ENCODE measurements around the gene TRPV4.

Gene TRPV4

DNA sequence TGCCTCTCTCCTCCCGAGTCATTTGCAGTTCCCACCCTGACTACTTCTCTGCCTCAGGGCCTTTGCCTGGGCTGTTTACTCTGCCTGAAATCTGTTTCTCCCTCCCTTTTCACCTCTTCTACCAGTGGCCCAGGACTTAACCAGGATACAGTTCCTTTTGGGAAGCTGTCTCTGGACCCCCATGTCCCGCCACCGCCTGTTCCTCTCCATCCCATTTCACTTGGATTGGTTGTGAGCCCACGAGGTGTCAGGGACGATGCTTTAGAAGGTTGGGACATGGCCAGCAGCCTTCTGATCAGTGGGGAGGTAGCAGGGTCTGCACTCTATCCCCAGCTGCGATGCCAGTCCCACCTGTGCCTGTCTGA, 67.8 kb downstream of the TRPV4 start:
- no peaks in the 10 kb centered on the region for H3K4me1 ChIP-seq (ENCODE audit: control insufficient read depth in 1 of 2, insufficient read depth in 1 of 2, low read depth in 1 of 2, low read length in 1 of 2)
- no peak overlapping the region for H3K4me3 ChIP-seq (ENCODE audit: low read depth in 1 of 2, low read length in 1 of 2)
- no peak overlapping the region for H3K27ac ChIP-seq
- no peaks in the 10 kb centered on the region for H3K36me3 ChIP-seq
- TF ChIP-seq, protein P1, sequence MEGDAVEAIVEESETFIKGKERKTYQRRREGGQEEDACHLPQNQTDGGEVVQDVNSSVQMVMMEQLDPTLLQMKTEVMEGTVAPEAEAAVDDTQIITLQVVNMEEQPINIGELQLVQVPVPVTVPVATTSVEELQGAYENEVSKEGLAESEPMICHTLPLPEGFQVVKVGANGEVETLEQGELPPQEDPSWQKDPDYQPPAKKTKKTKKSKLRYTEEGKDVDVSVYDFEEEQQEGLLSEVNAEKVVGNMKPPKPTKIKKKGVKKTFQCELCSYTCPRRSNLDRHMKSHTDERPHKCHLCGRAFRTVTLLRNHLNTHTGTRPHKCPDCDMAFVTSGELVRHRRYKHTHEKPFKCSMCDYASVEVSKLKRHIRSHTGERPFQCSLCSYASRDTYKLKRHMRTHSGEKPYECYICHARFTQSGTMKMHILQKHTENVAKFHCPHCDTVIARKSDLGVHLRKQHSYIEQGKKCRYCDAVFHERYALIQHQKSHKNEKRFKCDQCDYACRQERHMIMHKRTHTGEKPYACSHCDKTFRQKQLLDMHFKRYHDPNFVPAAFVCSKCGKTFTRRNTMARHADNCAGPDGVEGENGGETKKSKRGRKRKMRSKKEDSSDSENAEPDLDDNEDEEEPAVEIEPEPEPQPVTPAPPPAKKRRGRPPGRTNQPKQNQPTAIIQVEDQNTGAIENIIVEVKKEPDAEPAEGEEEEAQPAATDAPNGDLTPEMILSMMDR (IDR thresholded peaks at IDR 0.05): no peak
- H3K27me3 ChIP-seq: no peaks in the 10 kb centered on the region
- no peaks in the 10 kb centered on the region for H3K9me3 ChIP-seq

DNA sequence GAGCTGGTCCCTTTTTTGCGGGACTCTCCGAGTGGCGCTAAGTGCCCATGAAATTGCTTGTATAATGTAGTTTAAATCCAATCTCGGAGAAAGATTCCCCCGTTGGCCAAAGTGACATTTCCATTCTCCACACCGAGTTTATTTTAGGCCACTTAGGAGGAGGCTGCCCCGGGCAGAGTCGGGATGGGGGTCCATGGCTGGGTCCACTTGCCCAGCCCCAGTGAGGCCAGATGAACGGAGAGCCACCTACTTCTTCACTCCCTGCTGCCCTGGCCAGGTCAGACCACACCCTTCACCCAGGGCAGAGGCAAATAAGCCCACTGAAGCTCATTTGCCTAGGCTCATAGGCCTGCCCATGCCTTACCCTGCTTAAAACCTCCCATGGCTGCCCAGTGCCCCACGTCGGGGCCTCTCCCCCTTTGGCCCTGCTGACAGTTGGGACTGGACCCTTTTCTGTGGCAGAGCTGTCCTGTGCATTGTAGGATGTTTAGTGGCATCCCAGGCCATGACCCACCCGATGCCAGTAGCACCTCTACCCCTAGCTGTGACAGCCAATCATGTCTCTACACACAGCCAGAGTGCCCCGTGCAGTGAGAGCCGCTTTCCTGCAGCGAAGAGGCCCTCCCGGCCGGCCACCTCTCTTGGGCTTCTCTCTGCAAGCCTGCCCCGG, 68.3 kb downstream of the TRPV4 start:
- Histone ChIP-seq H3K4me3 (ENCODE audit: low read depth in 1 of 2, low read length in 1 of 2) (no peak overlapping the region), H3K27me3 (no peaks in the 10 kb centered on the region), H3K27ac (no peak overlapping the region), H3K36me3 (no peaks in the 10 kb centered on the region), H3K4me1 (ENCODE audit: control insufficient read depth in 1 of 2, insufficient read depth in 1 of 2, low read depth in 1 of 2, low read length in 1 of 2) (no peaks in the 10 kb centered on the region), H3K9me3 (no peaks in the 10 kb centered on the region)
- TF ChIP-seq, protein P1 (IDR thresholded peaks at IDR 0.05): no peak

DNA sequence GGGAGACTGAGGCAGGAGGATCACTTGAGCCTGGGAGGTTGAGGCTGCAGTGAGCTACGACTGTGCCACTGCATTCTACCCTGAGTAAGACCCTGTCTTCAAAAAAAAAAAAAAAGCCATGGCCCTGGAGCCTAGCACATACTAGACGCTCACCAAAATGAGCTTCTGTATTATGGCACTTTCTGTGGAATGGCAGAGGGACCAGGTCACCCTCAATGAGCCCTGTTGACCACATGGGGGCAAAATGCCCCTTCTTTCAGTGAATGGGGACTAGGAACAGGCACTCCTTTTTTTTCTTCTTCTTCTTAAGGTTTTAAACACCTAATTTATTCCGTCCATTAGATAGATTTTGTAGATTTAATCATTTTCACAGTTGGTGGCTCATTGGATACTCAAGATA, 69.1 kb downstream of the TRPV4 start:
- Histone ChIP-seq H3K4me3 (ENCODE audit: low read depth in 1 of 2, low read length in 1 of 2) (no peak overlapping the region), H3K27ac (no peak overlapping the region), H3K27me3 (no peaks in the 10 kb centered on the region), H3K36me3 (no peaks in the 10 kb centered on the region), H3K4me1 (ENCODE audit: control insufficient read depth in 1 of 2, insufficient read depth in 1 of 2, low read depth in 1 of 2, low read length in 1 of 2) (no peaks in the 10 kb centered on the region), H3K9me3 (no peaks in the 10 kb centered on the region)
- TF ChIP-seq, protein P1 (IDR thresholded peaks at IDR 0.05): no peak

DNA sequence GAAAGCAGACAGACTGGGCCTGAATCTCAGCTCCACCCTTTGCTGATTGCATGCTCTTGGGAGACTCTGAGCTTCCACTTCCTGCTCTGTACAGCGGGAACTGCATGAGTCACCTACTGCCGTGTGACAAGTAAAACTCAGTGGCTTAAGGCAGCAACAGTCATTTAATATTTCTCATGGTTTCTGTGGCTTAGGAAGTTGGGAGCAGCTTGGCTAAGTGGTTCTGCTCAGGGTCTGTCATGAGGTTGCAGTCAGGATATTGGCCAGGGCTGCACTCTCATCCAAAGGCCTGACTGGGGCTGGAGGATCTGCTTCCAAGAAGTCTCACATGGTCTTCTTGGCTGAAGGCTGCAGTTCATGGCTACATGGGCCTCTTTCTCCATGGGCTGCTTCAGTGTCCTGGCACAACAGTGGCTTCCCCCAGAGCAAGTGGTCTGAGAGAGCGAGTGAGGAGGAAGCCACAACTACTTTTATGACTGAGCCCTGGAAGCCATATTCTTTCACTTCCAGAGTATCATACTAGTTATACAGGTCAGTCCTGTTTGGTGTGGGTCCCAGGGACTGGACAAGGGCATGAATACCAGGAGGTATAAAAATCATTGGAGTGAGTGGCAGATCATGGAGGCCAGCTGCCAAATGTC, 69.9 kb downstream of the TRPV4 start:
- TF ChIP-seq, protein P1 (IDR thresholded peaks at IDR 0.05): no peak
- Histone ChIP-seq H3K27ac (no peak overlapping the region), H3K9me3 (no peaks in the 10 kb centered on the region), H3K36me3 (no peaks in the 10 kb centered on the region), H3K4me3 (ENCODE audit: low read depth in 1 of 2, low read length in 1 of 2) (no peak overlapping the region), H3K4me1 (ENCODE audit: control insufficient read depth in 1 of 2, insufficient read depth in 1 of 2, low read depth in 1 of 2, low read length in 1 of 2) (no peaks in the 10 kb centered on the region), H3K27me3 (no peaks in the 10 kb centered on the region)

DNA sequence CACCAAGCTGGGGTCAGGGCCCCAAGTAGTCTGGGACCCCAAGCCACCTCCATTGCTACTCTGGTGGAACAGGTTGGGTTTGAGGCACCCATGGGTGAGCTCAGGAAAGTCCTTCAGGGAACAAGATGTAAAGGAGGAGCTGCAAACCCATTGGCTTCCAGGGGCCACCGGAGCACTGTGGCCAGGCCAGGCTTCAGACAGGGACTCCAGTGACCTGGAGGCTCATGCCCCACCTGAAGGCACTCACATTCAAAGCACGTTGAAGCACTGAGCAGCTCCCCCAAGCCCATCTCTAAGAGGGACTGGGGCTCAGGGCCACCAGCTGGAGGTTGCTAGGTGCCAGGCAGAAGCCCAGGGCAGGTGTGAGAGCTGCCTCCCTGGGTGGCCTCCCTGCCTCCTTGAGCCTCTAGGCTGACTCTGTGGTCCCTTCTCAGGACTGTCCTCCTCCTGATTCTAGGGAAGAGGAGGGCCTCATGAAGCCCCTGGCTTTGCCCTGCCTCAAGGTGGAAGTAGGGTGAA, 70.5 kb downstream of the TRPV4 start:
- Histone ChIP-seq H3K9me3 (no peaks in the 10 kb centered on the region), H3K27me3 (no peaks in the 10 kb centered on the region), H3K36me3 (no peaks in the 10 kb centered on the region), H3K4me3 (ENCODE audit: low read depth in 1 of 2, low read length in 1 of 2) (no peak overlapping the region), H3K27ac (no peak overlapping the region), H3K4me1 (ENCODE audit: control insufficient read depth in 1 of 2, insufficient read depth in 1 of 2, low read depth in 1 of 2, low read length in 1 of 2) (no peaks in the 10 kb centered on the region)
- TF ChIP-seq, protein P1 (IDR thresholded peaks at IDR 0.05): no peak

All from neutrophil (primary cell).